ENCODE results near the gene FANCC.

Gene FANCC

DNA sequence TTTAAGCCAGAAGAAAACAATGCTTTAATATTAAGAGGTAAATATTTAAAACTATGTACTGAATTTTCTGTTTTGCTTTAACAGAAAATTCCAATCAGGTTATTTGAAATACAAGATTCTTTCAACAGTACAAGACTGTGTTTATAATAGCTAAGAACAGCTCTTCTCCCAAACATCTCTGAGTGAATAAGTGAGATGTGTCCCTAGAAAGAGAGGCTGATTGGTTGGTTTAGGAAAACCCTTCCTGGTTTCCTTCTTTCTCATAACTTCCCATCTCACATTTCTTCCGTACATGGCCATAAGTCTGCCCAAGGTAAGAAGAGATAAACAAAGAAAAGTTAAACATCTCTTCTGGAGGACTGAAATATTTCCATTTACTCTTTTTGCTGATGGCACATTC is 145.9 kb downstream of the FANCC start:
- Histone ChIP-seq H3K4me1 (ENCODE audit: insufficient read depth, low read length) (no peaks in the 10 kb centered on the region), H3K9ac (ENCODE audit: low read depth, low read length) (no peak overlapping the region), H3K9me3 (ENCODE audit: insufficient read depth, low read length, severe bottlenecking) (no peaks in the 10 kb centered on the region), H3K4me3 (ENCODE audit: low read depth in 1 of 2, low read length in 2 of 2) (no peak overlapping the region), H3K27ac (ENCODE audit: low read length) (no peak overlapping the region), H3K36me3 (ENCODE audit: insufficient read depth, low read length) (no peaks in the 10 kb centered on the region; the same call in 1 of the 2 replicates), H3K79me2 (ENCODE audit: insufficient read depth, low read length) (no peaks in the 10 kb centered on the region), H3K4me2 (ENCODE audit: insufficient read depth, low read length) (no peak overlapping the region), H3K27me3 (ENCODE audit: insufficient read depth, low read length, poor library complexity) (no peaks in the 10 kb centered on the region), H2AFZ (ENCODE audit: low read depth, low read length) (no peak overlapping the region), H4K20me1 (ENCODE audit: insufficient read depth, low read length) (no peaks in the 10 kb centered on the region)
- ATAC-seq (ENCODE audit: insufficient read depth, low read depth) = no peak
- TF ChIP-seq, protein P1, sequence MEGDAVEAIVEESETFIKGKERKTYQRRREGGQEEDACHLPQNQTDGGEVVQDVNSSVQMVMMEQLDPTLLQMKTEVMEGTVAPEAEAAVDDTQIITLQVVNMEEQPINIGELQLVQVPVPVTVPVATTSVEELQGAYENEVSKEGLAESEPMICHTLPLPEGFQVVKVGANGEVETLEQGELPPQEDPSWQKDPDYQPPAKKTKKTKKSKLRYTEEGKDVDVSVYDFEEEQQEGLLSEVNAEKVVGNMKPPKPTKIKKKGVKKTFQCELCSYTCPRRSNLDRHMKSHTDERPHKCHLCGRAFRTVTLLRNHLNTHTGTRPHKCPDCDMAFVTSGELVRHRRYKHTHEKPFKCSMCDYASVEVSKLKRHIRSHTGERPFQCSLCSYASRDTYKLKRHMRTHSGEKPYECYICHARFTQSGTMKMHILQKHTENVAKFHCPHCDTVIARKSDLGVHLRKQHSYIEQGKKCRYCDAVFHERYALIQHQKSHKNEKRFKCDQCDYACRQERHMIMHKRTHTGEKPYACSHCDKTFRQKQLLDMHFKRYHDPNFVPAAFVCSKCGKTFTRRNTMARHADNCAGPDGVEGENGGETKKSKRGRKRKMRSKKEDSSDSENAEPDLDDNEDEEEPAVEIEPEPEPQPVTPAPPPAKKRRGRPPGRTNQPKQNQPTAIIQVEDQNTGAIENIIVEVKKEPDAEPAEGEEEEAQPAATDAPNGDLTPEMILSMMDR (IDR thresholded peaks at IDR 0.05; ENCODE audit: borderline replicate concordance, extremely low read depth, low read length, poor library complexity, severe bottlenecking) = no peak
- no peak for TF ChIP-seq EZH2 (IDR thresholded peaks at IDR 0.05; ENCODE audit: borderline replicate concordance, low read depth, low read length, severe bottlenecking)
- no peak for DNase-seq

DNA sequence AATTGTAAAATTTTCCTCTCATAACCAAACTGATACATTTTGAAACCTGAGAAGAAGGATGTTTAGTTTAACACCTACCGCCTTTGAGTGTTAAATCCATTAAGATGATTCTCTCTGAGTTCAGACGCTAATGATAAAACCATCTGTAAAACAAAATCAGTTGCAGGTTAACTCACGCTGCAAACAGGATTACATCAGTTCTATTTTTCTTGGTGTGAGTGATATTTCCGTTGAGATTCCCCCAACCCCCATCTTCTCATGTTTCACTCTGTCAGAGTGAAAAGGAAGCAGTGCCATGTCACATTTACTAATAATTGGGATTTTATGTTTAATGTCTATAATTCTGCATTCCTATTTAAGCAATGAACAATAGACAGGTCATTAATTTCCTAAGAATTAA is 146.5 kb downstream of the FANCC start:
- no peak overlapping the region for H3K9ac ChIP-seq (ENCODE audit: low read depth, low read length)

DNA sequence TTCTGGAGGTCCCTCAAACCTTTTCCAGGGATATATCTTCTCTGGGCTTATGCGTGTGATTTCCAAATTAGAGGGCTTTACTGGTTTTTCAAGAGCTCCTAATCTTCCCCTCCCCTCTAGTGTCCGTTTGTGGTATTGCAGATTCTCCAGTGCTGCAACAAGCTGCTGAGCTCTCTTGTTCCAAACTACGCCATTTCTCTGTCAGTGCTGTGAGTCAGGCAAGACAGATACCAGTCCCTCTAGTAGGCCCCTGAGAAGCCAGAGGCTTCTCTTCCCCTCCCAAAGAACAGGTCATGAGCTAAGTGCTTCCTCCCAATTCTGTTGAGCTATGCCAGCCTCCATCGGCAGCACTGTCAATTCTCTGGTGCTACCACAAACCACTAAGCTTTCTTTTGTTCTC is 149.5 kb downstream of the FANCC start:
- H2AFZ ChIP-seq (ENCODE audit: low read depth, low read length) = no peak overlapping the region

More for the DNA sequence above, 146.5 kb downstream of the FANCC start:
- no peaks in the 10 kb centered on the region for H3K27me3 ChIP-seq (ENCODE audit: insufficient read depth, low read length, poor library complexity)
- no peak overlapping the region for H3K4me2 ChIP-seq (ENCODE audit: insufficient read depth, low read length)
- no peak overlapping the region for H3K4me3 ChIP-seq (ENCODE audit: low read depth in 1 of 2, low read length in 2 of 2)
- H3K9me3 ChIP-seq (ENCODE audit: insufficient read depth, low read length, severe bottlenecking) = no peaks in the 10 kb centered on the region
- no peaks in the 10 kb centered on the region for H4K20me1 ChIP-seq (ENCODE audit: insufficient read depth, low read length)
- no peaks in the 10 kb centered on the region for H3K79me2 ChIP-seq (ENCODE audit: insufficient read depth, low read length)
- TF ChIP-seq, protein P1 (IDR thresholded peaks at IDR 0.05; ENCODE audit: borderline replicate concordance, extremely low read depth, low read length, poor library complexity, severe bottlenecking) = no peak
- TF ChIP-seq EZH2 (IDR thresholded peaks at IDR 0.05; ENCODE audit: borderline replicate concordance, low read depth, low read length, severe bottlenecking) = no peak
- no peak overlapping the region for H3K27ac ChIP-seq (ENCODE audit: low read length)
- H2AFZ ChIP-seq (ENCODE audit: low read depth, low read length) = no peak overlapping the region
- no peak for DNase-seq
- no peak for ATAC-seq (ENCODE audit: insufficient read depth, low read depth)
- no peaks in the 10 kb centered on the region for H3K4me1 ChIP-seq (ENCODE audit: insufficient read depth, low read length)
- H3K36me3 ChIP-seq (ENCODE audit: insufficient read depth, low read length) = no peaks in the 10 kb centered on the region; the same call in 1 of the 2 replicates

More for the DNA sequence above, 149.5 kb downstream of the FANCC start:
- Histone ChIP-seq H3K4me3 (ENCODE audit: low read depth in 1 of 2, low read length in 2 of 2) (no peak overlapping the region), H3K9me3 (ENCODE audit: insufficient read depth, low read length, severe bottlenecking) (no peaks in the 10 kb centered on the region), H3K9ac (ENCODE audit: low read depth, low read length) (no peak overlapping the region), H3K36me3 (ENCODE audit: insufficient read depth, low read length) (no peaks in the 10 kb centered on the region; the same call in 1 of the 2 replicates), H3K4me2 (ENCODE audit: insufficient read depth, low read length) (no peak overlapping the region), H3K4me1 (ENCODE audit: insufficient read depth, low read length) (no peaks in the 10 kb centered on the region), H3K27ac (ENCODE audit: low read length) (no peak overlapping the region), H4K20me1 (ENCODE audit: insufficient read depth, low read length) (no peaks in the 10 kb centered on the region), H3K27me3 (ENCODE audit: insufficient read depth, low read length, poor library complexity) (no peaks in the 10 kb centered on the region), H3K79me2 (ENCODE audit: insufficient read depth, low read length) (no peaks in the 10 kb centered on the region)
- DNase-seq (peak; percentile 64), ATAC-seq (ENCODE audit: insufficient read depth, low read depth) (peak; percentile 63; the same call in 2 of the 3 replicates)
- TF ChIP-seq EZH2 (IDR thresholded peaks at IDR 0.05; ENCODE audit: borderline replicate concordance, low read depth, low read length, severe bottlenecking) = no peak
- TF ChIP-seq, protein P1 (IDR thresholded peaks at IDR 0.05; ENCODE audit: borderline replicate concordance, extremely low read depth, low read length, poor library complexity, severe bottlenecking) = peak; percentile 75

Data from DND-41 (cell line).